HL-60/S4 (cell line): ENCODE results near the gene WDR7.

Experiments used
- in situ Hi-C: fragments of 300-500 bp; cut with MboI; formaldehyde crosslinking; loops from 2 replicates; pipeline ENCODE4 v1.14.3; 2022; ENCODE audit warnings: low sequenced_read_pairs

Gene WDR7

DNA sequence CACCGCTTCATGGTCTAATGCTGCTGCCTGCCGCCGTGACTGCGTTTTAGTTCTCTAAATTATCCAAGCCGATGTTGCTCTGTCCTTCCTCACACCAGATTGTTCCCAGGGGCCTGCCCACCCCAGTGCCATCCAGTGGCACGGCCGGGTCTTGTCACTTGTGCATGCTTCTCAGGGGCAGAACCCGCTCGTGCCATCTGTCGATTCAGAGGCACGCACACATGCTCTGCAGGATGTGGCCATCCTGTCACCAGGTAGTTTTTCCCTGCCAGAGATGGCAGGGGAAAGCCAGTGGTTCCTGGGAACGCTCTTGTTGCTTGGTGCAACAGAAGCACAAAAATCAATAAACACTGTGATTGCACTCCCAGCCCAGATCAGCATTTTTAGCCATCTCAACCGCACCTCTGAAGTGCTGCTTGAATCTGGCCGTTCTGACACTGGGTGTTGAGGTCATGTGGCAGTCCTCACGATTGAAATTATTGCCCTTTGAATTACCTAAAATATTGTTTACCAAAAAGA, 376.1 kb downstream of the WDR7 start:
- in situ Hi-C loops = no loop called here

DNA sequence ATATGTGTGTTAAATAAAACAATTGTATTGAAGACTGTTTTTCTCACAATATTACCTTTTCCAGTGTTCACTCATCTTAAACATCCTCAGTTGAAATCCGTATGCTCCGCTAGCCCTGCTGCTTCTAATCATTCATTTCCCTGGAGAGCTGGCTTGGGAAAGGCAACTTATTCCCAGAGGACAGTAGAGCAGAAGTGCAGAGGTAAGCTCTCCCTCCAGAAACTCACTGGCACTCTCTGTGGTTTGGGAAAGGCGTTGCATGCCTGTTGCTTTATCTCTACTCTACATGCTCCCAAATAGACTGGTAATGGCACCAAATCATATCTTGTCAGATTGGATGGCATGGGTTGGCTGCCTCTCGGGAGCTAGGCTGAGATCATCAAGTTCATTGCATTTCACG, 378.6 kb downstream of the WDR7 start:
- in situ Hi-C loops = no loop called here

DNA sequence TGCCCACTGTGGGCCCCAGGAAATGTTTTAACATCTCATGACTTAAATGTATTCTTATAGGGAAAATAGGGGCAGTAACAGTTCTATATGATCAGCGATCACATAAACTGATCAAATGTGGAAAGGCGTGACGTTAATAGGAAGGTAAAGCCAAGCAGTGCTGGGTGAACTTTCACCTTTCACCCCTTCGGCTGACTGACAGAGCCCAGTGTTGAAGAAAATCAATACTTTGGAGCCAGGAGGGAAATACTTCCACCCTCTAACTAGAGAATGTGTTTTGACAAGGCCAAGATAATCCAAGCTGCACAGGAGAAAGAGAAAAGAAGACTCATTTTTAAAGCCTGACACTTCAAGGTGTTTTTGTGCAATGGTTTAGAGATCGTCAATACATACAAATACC, 379.3 kb downstream of the WDR7 start:
- in situ Hi-C loops = no loop called here

DNA sequence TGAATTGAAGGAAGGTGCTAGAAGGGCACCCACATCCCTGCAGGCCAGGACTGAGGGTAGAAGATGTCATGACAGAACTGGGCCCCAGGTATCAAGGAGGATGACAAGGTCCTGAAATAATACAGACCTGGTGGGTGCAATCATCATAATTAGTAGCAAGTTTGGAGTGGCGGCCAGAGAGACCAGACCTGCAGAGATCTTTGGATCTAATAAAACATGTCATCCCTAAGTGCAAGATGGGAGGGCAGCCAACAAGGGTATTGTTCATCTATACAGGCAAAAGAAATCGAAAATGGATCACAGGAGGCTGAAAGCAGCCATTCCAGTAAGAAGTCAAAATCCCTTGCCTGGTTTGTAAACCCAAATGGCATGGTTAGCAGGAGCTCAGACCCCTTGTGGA, 384.4 kb downstream of the WDR7 start:
- in situ Hi-C loops = no loop called here

DNA sequence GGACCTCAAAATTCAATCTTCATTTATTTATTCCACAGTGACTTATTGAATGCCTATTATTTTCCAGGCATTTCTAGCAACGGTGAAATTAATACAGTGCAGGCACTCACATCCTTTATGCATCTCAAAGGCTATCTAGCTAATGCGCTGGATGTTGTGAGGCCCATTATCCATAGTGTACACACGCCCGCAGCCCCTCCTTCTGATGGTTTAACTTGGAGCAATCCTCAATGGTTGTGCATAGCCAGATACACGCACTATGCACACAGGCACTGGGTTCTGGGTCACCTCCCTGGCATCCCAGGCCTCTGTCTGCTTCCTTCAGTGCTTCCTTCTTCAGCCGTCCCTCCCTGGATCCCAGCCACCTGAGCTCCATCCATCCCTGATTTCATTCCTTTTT, 387.2 kb downstream of the WDR7 start:
- in situ Hi-C loops = no loop called here

DNA sequence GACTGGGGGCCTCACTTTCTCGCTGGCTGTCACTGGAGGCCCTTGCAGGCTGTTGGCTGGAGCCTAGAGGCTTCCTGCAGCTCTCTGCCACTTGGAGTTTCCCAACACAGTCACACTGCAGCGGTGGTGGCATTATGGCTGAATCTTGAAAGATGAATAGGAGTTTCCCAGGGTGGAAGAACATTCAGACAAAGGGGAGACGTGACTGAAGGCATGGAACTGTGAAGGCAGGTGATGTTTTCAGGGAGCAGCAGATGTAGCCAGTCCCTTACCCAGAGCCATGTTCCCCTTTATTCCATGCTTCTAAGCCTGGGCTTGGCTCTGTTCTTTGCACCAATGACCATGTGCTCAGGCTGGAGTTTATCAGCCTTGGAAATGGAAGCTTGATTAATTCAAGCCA, 389.0 kb downstream of the WDR7 start:
- in situ Hi-C loops = no loop called here

DNA sequence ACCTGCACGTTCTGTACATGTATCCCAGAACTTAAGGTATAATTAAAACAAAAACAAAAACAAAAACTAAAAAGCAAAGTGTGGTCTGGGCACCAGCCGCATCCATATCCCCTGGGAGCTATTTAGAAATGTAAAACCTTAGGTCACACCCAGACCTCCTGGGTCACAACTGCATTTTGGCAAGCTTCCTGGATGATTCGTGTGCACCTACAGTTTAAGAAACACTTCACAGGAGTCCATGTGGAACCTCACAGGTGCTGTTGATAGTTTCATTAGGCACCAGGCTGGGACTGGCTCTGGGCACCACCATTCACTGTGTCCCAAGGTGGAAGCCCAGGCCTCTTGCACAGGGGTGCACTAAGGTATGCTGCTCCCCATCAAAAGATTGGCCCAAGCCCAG, 392.1 kb downstream of the WDR7 start:
- in situ Hi-C loops = no loop called here

DNA sequence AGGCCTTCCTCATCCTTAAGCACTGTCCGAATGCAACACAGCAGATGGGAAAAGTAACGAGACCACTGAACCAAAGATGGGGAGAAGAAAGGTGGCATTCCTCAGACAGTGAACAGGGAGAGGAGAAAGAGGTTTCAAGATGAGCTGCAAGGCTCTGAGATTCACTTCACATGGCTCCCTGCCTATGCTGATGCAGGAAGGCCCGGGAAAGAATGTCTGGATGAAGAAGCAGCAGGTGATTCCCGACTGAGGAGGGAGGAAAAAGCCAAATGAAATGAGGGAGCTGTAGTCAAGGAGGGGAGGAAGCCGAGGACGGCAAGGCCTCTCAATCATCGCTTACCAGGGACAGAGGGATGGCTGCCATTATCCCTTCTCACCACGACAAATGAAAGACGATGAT, 397.2 kb downstream of the WDR7 start:
- in situ Hi-C loops = no loop called here

DNA sequence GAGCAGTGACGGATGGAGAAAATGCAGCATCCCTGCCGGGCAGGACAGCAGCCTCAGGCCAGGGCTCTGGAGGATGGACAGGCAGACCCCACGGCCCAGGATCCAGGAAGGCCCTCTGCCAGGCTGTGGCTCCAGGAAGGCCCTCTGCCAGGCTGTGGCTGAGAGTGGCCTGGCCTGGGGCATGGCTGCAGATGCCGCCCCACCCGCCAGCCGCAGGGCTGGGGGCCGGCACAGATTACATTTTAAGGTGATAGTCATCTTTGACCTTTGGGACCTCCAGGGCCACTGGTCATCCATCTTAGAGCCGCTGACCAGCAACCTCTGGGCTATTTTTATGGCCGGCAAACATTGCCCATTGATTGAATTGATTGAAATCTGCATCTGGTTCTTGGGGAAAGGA, 397.7 kb downstream of the WDR7 start:
- in situ Hi-C loops = no loop called here

DNA sequence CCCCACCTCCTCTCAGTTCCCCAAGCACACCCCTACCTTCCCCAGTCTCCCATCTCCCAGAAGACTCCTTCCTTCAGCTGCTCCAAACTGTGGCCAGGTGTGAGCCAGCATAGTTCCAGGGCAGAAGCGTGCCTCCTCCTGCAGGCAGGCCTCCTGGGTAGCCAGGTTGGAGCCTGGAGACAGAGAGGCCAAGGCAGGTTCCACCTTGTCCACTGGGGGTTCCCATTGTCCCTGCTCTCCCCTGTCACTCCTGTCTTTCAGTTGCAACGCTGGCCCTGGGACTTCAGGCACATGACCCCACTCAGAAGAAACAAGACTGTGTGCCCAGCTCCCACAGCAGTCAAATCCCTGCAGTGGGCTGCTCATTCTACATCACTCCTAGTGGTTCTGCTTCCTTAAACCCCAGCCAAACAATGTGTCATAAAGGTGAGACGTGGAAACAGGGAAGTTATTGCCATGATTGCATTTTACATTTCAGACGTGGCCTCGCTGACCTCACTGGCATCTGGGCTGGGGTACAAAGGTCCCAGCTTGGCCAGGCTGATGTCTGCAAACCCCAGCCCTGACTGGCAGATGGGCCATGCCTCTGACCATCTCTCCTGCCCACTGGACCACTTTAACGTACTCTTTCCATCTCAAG, 399.3 kb downstream of the WDR7 start:
- in situ Hi-C loops = no loop called here

DNA sequence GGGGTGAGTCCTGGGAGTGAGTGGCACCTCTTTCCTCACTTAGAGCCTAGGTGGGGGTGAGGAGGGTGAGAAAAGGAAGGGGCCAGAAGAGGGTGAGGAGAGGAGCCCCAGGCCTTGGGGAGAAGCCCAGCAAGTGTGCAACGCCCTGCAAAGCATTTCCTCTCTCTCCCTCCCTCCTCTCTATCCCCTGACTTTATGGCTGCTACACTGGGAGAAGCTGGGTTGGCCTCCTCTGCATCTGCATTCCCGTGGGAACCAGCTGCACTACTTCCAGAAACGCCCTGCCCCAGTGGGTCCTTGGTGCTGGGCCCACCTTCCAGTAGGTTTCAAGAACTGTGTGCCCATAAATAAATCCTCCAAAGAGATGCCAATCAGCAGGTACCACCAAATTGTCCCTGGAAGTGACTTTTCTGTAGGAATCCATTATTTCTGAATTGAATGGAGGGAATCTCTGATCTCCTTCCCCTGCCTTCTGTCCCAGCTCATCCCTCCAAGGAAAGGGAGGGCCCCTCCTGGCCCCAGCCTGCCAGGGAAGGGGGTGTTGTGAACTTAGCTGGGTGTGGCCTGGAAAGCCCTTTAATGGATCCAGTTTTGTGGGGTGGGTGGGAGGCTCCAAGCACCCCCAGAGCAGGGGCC, 400.0 kb downstream of the WDR7 start:
- in situ Hi-C loops = no loop called here

DNA sequence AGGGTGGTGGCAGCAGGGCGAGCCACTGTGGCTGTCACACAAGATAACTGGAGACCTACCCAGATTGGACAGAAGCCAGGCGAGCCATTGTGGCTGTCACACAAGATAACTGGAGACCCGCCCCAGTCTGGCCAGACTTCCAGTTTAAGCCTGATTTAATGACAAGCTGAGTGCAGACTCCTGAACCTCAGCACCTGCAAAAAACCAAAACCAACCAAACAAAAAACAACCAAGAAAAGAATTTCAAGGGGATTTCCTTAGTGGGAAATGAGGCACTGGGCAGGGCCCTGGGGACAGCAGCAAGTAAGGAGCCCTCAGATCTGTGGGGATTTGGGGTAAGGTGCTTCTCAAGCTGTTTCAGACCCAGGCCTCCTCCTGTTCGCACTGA, 400.5 kb downstream of the WDR7 start:
- in situ Hi-C loops = no loop called here

DNA sequence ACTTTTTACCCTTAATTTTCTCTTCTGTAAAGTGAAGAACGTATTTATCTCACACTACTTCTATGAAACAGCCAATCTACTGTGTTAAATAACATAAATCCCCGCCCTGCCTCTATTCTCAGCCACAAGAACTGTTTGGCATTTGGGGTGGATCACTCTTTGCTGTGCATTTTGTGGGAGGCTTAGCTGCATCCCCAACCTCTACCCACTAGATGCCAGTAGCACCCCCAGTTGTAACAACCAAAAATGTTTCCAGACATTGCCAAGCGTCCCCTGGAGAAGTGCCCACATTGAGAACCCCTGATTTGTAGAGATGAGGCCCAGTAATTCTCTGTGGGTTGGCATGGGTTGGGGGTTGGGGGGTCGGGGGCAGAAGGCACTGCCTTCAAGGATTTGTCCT, 401.0 kb downstream of the WDR7 start:
- in situ Hi-C loops = no loop called here

DNA sequence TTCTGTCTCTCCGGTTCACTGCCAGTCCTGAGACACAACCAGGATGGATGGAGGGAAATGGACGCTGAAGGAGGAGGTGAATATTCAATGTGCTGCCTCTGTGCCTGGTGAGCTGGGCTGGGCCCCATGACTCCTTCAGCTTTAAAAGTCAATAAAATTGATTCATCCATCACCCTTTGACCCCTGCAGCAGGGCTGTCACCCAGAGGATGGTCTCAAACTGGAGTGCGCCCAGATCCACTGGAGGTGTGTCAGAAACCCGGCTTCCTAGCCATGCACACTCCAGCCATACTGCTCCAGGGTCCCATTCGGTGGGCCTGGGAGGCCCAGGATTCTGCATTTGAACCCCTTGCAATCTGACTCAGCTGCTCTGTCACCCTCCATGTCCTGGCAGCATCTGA, 401.6 kb downstream of the WDR7 start:
- in situ Hi-C loops = no loop called here

DNA sequence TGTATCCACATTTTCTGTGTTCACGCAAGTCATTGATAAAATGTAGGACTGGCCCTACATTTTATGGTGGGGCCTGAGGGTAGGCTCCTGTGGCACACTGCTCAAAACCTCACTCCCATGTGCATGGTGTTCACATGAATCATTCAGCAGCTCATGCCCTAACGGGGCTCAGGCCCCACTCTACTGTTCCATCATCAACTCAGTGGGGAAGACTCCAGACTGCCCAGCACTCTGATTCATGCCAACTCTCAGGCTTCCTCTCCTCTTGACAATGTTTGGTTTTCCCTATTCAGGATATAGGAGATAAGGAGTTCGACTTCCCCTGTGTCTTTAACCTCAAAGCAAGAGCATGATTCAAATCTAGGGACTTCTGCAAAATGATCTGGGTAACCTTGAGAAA, 403.7 kb downstream of the WDR7 start:
- in situ Hi-C loops = no loop called here

DNA sequence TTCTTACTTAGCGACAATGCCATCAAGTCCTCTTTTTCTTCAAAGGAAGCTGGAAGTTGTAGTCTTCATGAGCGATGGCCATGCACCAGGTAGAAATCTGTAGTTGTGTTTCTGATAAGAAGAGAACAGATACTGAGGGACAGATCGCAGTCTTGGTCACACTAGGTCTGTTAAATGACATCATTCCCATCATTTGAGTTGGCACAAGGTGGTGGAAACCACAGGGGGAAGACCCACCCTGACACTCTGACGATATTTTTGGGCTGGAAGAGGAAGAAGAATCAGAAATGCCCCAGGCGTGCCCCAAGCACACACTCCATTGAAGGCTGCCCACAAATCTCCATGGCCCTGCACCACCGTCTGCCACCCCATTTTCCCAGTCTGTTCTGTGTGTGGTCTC, 406.7 kb downstream of the WDR7 start:
- in situ Hi-C loops = no loop called here

DNA sequence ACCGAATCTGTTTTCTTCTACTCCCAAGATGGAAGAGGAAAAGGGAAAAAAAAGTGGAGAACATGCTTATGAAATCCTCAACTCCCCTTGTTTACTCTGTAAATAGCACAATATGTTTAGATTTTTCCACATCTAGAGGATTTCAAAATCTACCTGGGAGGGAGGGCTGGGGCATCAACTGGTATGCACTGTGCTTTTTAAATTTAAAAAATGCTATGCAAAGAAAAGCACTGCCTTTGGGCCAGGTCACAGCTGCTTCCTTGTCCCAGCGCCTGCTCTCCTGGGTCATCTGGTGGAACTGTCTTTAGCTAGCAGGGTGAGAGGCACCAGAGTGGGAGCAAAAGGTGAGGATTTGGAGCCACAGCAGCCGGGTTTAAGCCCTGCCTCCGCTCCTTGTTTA, 407.6 kb downstream of the WDR7 start:
- in situ Hi-C loops = no loop called here

DNA sequence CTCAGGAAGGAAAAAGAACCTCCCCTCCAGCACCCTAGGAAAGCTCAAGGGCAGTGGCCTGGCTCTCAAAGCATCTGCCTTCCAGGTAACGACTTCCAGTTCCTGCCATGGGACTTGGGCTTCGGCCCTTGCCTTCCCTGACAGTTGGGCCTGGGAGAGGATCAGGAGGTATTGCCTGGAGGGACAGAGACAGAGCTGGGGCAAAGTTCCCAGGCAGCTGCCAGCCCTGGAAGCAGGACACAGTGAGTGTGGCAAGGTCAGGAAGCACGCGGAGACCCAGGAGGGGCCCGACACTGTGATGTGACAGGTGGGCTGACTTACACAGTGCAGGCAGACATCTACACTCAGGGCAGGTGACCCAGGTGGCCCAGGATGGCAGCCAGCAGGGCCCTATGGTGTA, 408.2 kb downstream of the WDR7 start:
- in situ Hi-C loops = no loop called here

DNA sequence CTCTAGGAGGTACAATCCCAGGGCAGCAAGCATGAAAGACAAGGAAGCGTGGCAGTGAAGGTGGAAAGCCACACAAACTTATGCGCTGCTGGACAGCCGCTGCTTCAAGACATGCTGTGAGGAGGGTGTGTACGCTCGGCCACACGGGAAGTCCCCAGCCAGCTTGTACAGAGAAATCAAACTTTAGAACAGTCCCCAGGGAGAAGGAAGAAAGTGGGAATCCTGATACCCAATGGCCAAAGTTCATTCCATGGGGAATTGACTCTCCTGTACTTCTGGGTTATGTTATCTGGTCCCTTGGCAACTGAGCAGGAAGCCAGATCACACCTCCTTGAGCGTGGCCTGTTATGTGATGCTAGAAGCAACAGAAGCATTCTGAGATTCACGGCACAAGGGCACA, 409.7 kb downstream of the WDR7 start:
- in situ Hi-C loops = no loop called here

DNA sequence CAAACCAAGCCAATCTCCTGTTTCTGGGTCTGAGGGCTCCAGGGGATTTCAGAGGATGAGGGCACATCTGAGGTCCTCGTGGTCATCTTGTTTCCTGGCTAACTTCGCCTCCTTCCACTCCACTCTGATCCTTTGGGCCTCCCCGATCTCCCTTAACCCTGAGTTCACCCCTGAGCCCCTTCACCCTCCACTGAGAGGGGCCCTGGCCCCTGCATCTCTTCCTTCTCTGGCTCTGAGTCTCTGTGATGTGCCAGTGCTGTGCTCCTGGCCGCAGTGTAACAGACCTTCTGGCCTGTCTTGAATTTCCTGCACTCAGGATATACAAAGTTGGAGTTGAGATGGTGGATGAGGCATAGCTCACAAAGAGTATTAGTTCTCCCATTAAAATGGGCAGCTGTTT, 411.0 kb downstream of the WDR7 start:
- in situ Hi-C loops = no loop called here

DNA sequence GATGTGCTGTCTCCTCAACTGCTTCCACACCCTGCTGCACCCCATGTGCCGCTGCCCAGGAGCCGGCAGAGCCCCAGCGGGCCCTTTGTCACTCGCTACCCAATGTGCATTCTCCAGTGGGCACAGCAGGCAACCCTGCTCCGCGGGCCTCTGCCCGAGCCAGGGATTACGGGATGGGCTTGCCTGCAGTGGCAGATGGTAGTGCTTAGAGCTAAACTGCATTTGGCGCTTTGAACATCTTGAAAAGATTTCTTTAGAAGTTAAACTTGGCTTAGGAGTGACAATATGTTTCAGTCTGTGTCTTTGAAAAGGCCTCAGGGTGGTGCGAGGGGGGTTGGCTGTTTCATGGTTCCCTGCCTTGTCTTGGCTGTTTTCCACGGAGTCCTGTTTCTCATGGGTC, 411.7 kb downstream of the WDR7 start:
- in situ Hi-C loops = no loop called here

DNA sequence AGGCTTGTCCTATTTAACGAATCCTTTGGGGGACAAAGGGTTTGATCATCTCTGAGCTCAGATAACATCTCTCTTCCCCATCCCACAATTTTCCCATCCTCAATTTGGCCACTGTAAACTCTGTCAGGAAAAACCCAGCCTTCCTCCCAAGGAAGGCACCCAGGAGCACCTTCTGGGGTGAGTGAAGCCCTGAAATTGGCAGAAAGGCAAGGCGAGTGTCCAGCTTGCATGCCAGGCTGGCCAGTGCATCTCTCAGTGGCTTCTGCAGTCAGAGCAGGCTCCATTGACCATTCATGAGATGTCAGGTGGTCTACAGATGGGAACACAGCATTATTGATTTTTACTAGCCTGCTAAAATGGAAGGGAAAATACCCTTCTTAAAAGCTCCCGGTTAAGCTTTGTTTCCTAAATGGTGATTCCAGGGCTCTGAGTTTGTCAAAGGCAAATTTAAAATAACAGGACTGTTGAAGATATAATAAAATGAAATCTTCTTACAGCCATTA, 412.5 kb downstream of the WDR7 start:
- in situ Hi-C loops = no loop called here
